B cell (primary cell): ENCODE results near the gene RPL19.

ENCODE experiments used
- CTCF ChIP-seq: fragments of 200-600 bp; IDR thresholded peaks from one replicate; pipeline ENCODE4 v1.8.0; 2022; ENCODE audit warnings: antibody characterized with exemption, mild to moderate bottlenecking
- EZH2 ChIP-seq: IDR thresholded peaks from 2 replicates; pipeline ENCODE4 v1.6.1; 2012; ENCODE audit warnings: borderline replicate concordance, low read depth, mild to moderate bottlenecking, moderate library complexity, low read length; ENCODE audit not compliant: insufficient read depth, poor library complexity, severe bottlenecking

GRCh38 chr17:39178536-39178935 lies 21.5 kb upstream of the RPL19 start:
- TF ChIP-seq CTCF (no peak), EZH2 (no peak)
